ENCODE data around the gene DACH1. TPM values are rescaled to one million over a fixed set of nuclear protein-coding genes. Genes with fewer than 3 reads are reported as not detected.

Gene DACH1
- total RNA-seq, 4 donors from 2014 or later: 0.08 to 2.3 (median 0.71) TPM

GRCh38 chr13:71477735-71478134 lies 389.3 kb downstream of the DACH1 start:
- no peak for DNase-seq
- Histone ChIP-seq H3K9me3 (no peaks in the 10 kb centered on the region), H3K36me3 (no peaks in the 10 kb centered on the region), H3K27me3 (no peaks in the 10 kb centered on the region), H3K4me1 (no peaks in the 10 kb centered on the region), H3K4me3 (no peak overlapping the region), H3K27ac (no peak overlapping the region)
- intact Hi-C loops (cut with DNase I): no loop called here
- TF ChIP-seq CTCF (IDR thresholded peaks at IDR 0.05) (no peak), POLR2A (IDR thresholded peaks at IDR 0.05) (no peak)
- WGBS, 2 donors: 82 to 85% methylated on average over 6 of the region's 6 CpGs

- no peaks in the 10 kb centered on the region for H3K9me3 ChIP-seq
- no peaks in the 10 kb centered on the region for H3K36me3 ChIP-seq
- H3K27me3 ChIP-seq: no peaks in the 10 kb centered on the region
- intact Hi-C loops (cut with DNase I): no loop called here
- 55 to 57% methylated on average over 3 of the region's 3 CpGs for WGBS, 2 donors
- no peak for DNase-seq
- no peaks in the 10 kb centered on the region for H3K4me1 ChIP-seq
- no peak overlapping the region for H3K27ac ChIP-seq
- TF ChIP-seq POLR2A (IDR thresholded peaks at IDR 0.05) (no peak), CTCF (IDR thresholded peaks at IDR 0.05) (no peak)
- H3K4me3 ChIP-seq: no peak overlapping the region
These were observed 392.1 kb downstream of the DACH1 start for GRCh38 chr13:71474936-71475335.

DNA sequence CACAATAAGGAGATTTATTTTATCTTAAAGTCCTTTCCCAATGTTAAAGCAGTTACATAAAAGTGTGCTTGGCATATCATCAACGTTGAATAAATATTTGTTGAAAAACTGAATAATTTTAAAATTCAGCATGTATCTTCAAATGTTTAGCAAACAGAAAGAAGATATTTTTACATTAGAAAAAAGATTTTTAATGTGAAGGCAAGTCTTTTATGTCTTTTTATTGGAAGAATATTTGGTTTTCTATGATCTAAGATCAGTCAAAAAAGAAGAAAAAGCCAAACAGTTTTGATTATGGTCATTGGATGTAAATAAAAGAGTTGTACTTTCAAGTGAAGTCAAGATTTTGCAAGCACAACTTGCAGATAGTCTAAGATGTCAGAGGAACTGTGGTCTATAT lies 397.4 kb downstream of the DACH1 start:
- Histone ChIP-seq H3K36me3 (no peaks in the 10 kb centered on the region), H3K9me3 (no peaks in the 10 kb centered on the region), H3K27ac (no peak overlapping the region), H3K27me3 (no peaks in the 10 kb centered on the region), H3K4me3 (no peak overlapping the region), H3K4me1 (no peaks in the 10 kb centered on the region)
- TF ChIP-seq POLR2A (IDR thresholded peaks at IDR 0.05) (no peak), CTCF (IDR thresholded peaks at IDR 0.05) (no peak)
- WGBS, 2 donors: 43 to 47% methylated on average over 1 of the region's 1 CpG
- DNase-seq: no peak
- intact Hi-C loops (cut with DNase I): no loop called here

GRCh38 chr13:71464686-71465085 lies 402.3 kb downstream of the DACH1 start:
- Histone ChIP-seq H3K4me1 (no peaks in the 10 kb centered on the region), H3K36me3 (no peaks in the 10 kb centered on the region), H3K27ac (no peak overlapping the region), H3K4me3 (no peak overlapping the region), H3K27me3 (no peaks in the 10 kb centered on the region), H3K9me3 (no peaks in the 10 kb centered on the region)
- no peak for DNase-seq
- TF ChIP-seq CTCF (IDR thresholded peaks at IDR 0.05): no peak
- no peak for TF ChIP-seq POLR2A (IDR thresholded peaks at IDR 0.05)
- intact Hi-C loops (cut with DNase I): no loop called here
- 68 to 73% methylated on average over 1 of the region's 1 CpG for WGBS, 2 donors

DNA sequence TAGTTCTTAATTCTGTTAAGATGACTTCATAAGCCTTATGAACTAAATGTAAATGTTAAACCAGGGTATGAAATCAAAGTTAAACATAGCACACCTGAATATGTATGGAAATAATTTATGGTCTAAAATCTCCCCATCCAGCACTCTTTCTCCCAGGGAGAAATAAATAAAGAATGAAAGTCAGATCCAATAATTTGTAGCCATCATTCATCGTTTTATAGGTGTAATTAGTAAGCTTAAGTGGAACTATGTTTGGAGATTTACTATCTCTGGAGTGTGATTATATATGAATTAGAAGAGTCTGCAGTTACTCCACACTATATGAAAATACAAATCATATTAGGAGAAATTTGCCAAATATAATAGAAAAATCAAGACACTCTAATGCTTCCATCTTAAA lies 405.1 kb downstream of the DACH1 start:
- no peaks in the 10 kb centered on the region for H3K4me1 ChIP-seq
- H3K4me3 ChIP-seq: no peak overlapping the region
- H3K27me3 ChIP-seq: no peaks in the 10 kb centered on the region
- H3K36me3 ChIP-seq: no peaks in the 10 kb centered on the region
- intact Hi-C loops (cut with DNase I): no loop called here
- H3K9me3 ChIP-seq: no peaks in the 10 kb centered on the region
- H3K27ac ChIP-seq: no peak overlapping the region
- WGBS, 2 donors: 64 to 68% methylated on average over 1 of the region's 1 CpG
- no peak for DNase-seq
- no peak for TF ChIP-seq CTCF (IDR thresholded peaks at IDR 0.05)
- no peak for TF ChIP-seq POLR2A (IDR thresholded peaks at IDR 0.05)

All from esophagus squamous epithelium (tissue), 5 donors.